ENCODE measurements around the gene TYSND1. TPM values are rescaled to one million over a fixed set of nuclear protein-coding genes. Genes with fewer than 3 reads are reported as not detected.
"Not testable (repeated sequence)": the region's sequence is repeated elsewhere in the genome, so short reads cannot be mapped to it uniquely, and the experiment has no call there.

The TYSND1 gene
- total and polyA plus RNA-seq, 5 donors, result 3.9 to 6.4 (median 4.7) TPM

- no peaks in the 10 kb centered on the region for H3K27me3 ChIP-seq (ENCODE audit: control insufficient read depth, insufficient read depth)
- H3K27ac ChIP-seq (ENCODE audit: low read length), result no peak overlapping the region
- DNase-seq (no peak), ATAC-seq (peak in 1 of 2 donors; percentile 23)
- H3K4me1 ChIP-seq (ENCODE audit: control insufficient read depth, insufficient read depth, low read length), result no peaks in the 10 kb centered on the region
- WGBS, result 48% methylated on average over 3 of the region's 3 CpGs
- intact Hi-C loops (cut with DNase I), result no loop called here
- H3K9me3 ChIP-seq (ENCODE audit: control insufficient read depth, low read length), result no peaks in the 10 kb centered on the region
- no peak overlapping the region for H3K4me3 ChIP-seq (ENCODE audit: low read length)
Measured at GRCh38 chr10:70164163-70164562, 17.7 kb upstream of the TYSND1 start.

GRCh38 chr10:70163448-70163847 is 16.9 kb upstream of the TYSND1 start:
- WGBS, result 95% methylated on average over 4 of the region's 4 CpGs
- H3K4me1 ChIP-seq (ENCODE audit: control insufficient read depth, insufficient read depth, low read length), result no peaks in the 10 kb centered on the region

GRCh38 chr10:70162892-70163201 is 16.3 kb upstream of the TYSND1 start:
- Histone ChIP-seq H3K27ac (ENCODE audit: low read length) (no peak overlapping the region), H3K4me1 (ENCODE audit: control insufficient read depth, insufficient read depth, low read length) (no peaks in the 10 kb centered on the region)
- WGBS, result 27% methylated on average over 1 of the region's 1 CpG

More at GRCh38 chr10:70163448-70163847, 16.9 kb upstream of the TYSND1 start:
- no peak for DNase-seq
- Histone ChIP-seq H3K27ac (ENCODE audit: low read length) (no peak overlapping the region), H3K4me3 (ENCODE audit: low read length) (no peak overlapping the region), H3K27me3 (ENCODE audit: control insufficient read depth, insufficient read depth) (no peaks in the 10 kb centered on the region), H3K9me3 (ENCODE audit: control insufficient read depth, low read length) (no peaks in the 10 kb centered on the region)
- ATAC-seq, result no peak
- intact Hi-C loops (cut with DNase I), result no loop called here

GRCh38 chr10:70162151-70162891 is 15.8 kb upstream of the TYSND1 start:
- WGBS, result 74% methylated on average over 1 of the region's 2 CpGs
- Histone ChIP-seq H3K27ac (ENCODE audit: low read length) (no peak overlapping the region), H3K4me3 (ENCODE audit: low read length) (no peak overlapping the region), H3K27me3 (ENCODE audit: control insufficient read depth, insufficient read depth) (no peaks in the 10 kb centered on the region), H3K4me1 (ENCODE audit: control insufficient read depth, insufficient read depth, low read length) (no peaks in the 10 kb centered on the region), H3K9me3 (ENCODE audit: control insufficient read depth, low read length) (no peaks in the 10 kb centered on the region)
- DNase-seq (no peak), ATAC-seq (no peak)
- intact Hi-C loops (cut with DNase I), result no loop called here

More at GRCh38 chr10:70162892-70163201, 16.3 kb upstream of the TYSND1 start:
- Histone ChIP-seq H3K27me3 (ENCODE audit: control insufficient read depth, insufficient read depth) (no peaks in the 10 kb centered on the region), H3K4me3 (ENCODE audit: low read length) (no peak overlapping the region), H3K9me3 (ENCODE audit: control insufficient read depth, low read length) (no peaks in the 10 kb centered on the region)
- intact Hi-C loops (cut with DNase I), result no loop called here
- DNase-seq (no peak), ATAC-seq (no peak)

GRCh38 chr10:70160798-70161197 is 14.3 kb upstream of the TYSND1 start:
- ATAC-seq (no peak), DNase-seq (no peak)
- H3K4me1 ChIP-seq (ENCODE audit: control insufficient read depth, insufficient read depth, low read length), result no peaks in the 10 kb centered on the region
- no peaks in the 10 kb centered on the region for H3K27me3 ChIP-seq (ENCODE audit: control insufficient read depth, insufficient read depth)
- 61% methylated on average over 1 of the region's 1 CpG for WGBS
- H3K9me3 ChIP-seq (ENCODE audit: control insufficient read depth, low read length), result no peaks in the 10 kb centered on the region
- no peak overlapping the region for H3K4me3 ChIP-seq (ENCODE audit: low read length)
- H3K27ac ChIP-seq (ENCODE audit: low read length), result no peak overlapping the region
- intact Hi-C loops (cut with DNase I), result no loop called here

- H3K27ac ChIP-seq (ENCODE audit: low read length); ATAC-seq; H3K4me3 ChIP-seq (ENCODE audit: low read length); intact Hi-C loops (cut with DNase I); H3K27me3 ChIP-seq (ENCODE audit: control insufficient read depth, insufficient read depth); H3K4me1 ChIP-seq (ENCODE audit: control insufficient read depth, insufficient read depth, low read length); H3K9me3 ChIP-seq (ENCODE audit: control insufficient read depth, low read length); DNase-seq: not testable (repeated sequence)
- WGBS, result 27% methylated on average over 3 of the region's 3 CpGs
Measured at GRCh38 chr10:70159366-70159765, 12.9 kb upstream of the TYSND1 start.

GRCh38 chr10:70158113-70158512 is 11.6 kb upstream of the TYSND1 start:
- Histone ChIP-seq H3K27ac (ENCODE audit: low read length) (no peak overlapping the region), H3K27me3 (ENCODE audit: control insufficient read depth, insufficient read depth) (no peaks in the 10 kb centered on the region), H3K4me1 (ENCODE audit: control insufficient read depth, insufficient read depth, low read length) (no peaks in the 10 kb centered on the region), H3K9me3 (ENCODE audit: control insufficient read depth, low read length) (no peaks in the 10 kb centered on the region), H3K4me3 (ENCODE audit: low read length) (no peak overlapping the region)
- intact Hi-C loops (cut with DNase I), result no loop called here
- 32% methylated on average over 2 of the region's 2 CpGs for WGBS
- DNase-seq, result no peak
- peak; percentile 63 to 73 for ATAC-seq

- ATAC-seq (no peak), DNase-seq (no peak)
- intact Hi-C loops (cut with DNase I), result no loop called here
- Histone ChIP-seq H3K4me1 (ENCODE audit: control insufficient read depth, insufficient read depth, low read length) (no peaks in the 10 kb centered on the region), H3K27ac (ENCODE audit: low read length) (no peak overlapping the region), H3K4me3 (ENCODE audit: low read length) (no peak overlapping the region), H3K9me3 (ENCODE audit: control insufficient read depth, low read length) (no peaks in the 10 kb centered on the region), H3K27me3 (ENCODE audit: control insufficient read depth, insufficient read depth) (no peaks in the 10 kb centered on the region)
- WGBS, result 62% methylated on average over 3 of the region's 3 CpGs
Measured at GRCh38 chr10:70155255-70155838, 8.8 kb upstream of the TYSND1 start.

GRCh38 chr10:70148516-70148915 is 2.0 kb upstream of the TYSND1 start:
- Histone ChIP-seq H3K27me3 (ENCODE audit: control insufficient read depth, insufficient read depth) (no peaks in the 10 kb centered on the region), H3K27ac (ENCODE audit: low read length) (no peak overlapping the region), H3K4me3 (ENCODE audit: low read length) (no peak overlapping the region), H3K4me1 (ENCODE audit: control insufficient read depth, insufficient read depth, low read length) (peaks cover 3% of the 10 kb centered on the region), H3K9me3 (ENCODE audit: control insufficient read depth, low read length) (no peaks in the 10 kb centered on the region)
- WGBS, result 85% methylated on average over 5 of the region's 5 CpGs
- ATAC-seq (no peak), DNase-seq (no peak)
- intact Hi-C loops (cut with DNase I), result no loop called here

GRCh38 chr10:70147259-70147625 is 742 bp upstream of the TYSND1 start:
- DNase-seq (no peak), ATAC-seq (no peak)
- intact Hi-C loops (cut with DNase I), result no loop called here
- H3K27ac ChIP-seq (ENCODE audit: low read length), result no peak overlapping the region
- WGBS, result 19% methylated on average over 2 of the region's 2 CpGs
- peaks cover 3% of the 10 kb centered on the region for H3K4me1 ChIP-seq (ENCODE audit: control insufficient read depth, insufficient read depth, low read length)
- H3K9me3 ChIP-seq (ENCODE audit: control insufficient read depth, low read length), result no peaks in the 10 kb centered on the region
- no peak overlapping the region for H3K4me3 ChIP-seq (ENCODE audit: low read length)
- no peaks in the 10 kb centered on the region for H3K27me3 ChIP-seq (ENCODE audit: control insufficient read depth, insufficient read depth)

- intact Hi-C loops (cut with DNase I), result no loop called here
- peak; percentile 77 to 79 for ATAC-seq
- H3K27me3 ChIP-seq (ENCODE audit: control insufficient read depth, insufficient read depth), result no peaks in the 10 kb centered on the region
- under 1% methylated on average over 97 of the region's 98 CpGs for WGBS
- peaks cover 3% of the 10 kb centered on the region for H3K4me1 ChIP-seq (ENCODE audit: control insufficient read depth, insufficient read depth, low read length)
- H3K27ac ChIP-seq (ENCODE audit: low read length), result peak overlapping the region; percentile 88
- H3K9me3 ChIP-seq (ENCODE audit: control insufficient read depth, low read length), result no peaks in the 10 kb centered on the region
- DNase-seq, result peak; percentile 76 to 88 (median 88)
- H3K4me3 ChIP-seq (ENCODE audit: low read length), result peak overlapping the region; percentile 65
Measured at GRCh38 chr10:70145666-70146488, 623 bp downstream of the TYSND1 start.

All from right cardiac atrium (tissue), 5 donors.